H9 (cell line): ENCODE measurements around the gene DGKB. TPM values are rescaled to one million over a fixed set of nuclear protein-coding genes. Genes with fewer than 3 reads are reported as not detected.

Experiments
- DNase-seq: peaks from one replicate; pipeline ENCODE4 v3.0.0-alpha.2; 2017
- H2AFZ ChIP-seq: one replicate; pipeline ENCODE4 v1.6.1; 2013; ENCODE audit warnings: mild to moderate bottlenecking, low read length, control low read depth, moderate library complexity
- H2AK5ac ChIP-seq: 2 replicates; pipeline ENCODE4 v1.6.1; 2013; ENCODE audit warnings: low read length, control low read depth, mixed read lengths; ENCODE audit not compliant: insufficient read length
- H2BK120ac ChIP-seq: one replicate; pipeline ENCODE4 v1.6.1; 2013; ENCODE audit warnings: low read depth, mild to moderate bottlenecking, low read length, control low read depth, inconsistent platforms; ENCODE audit not compliant: poor library complexity, severe bottlenecking
- H2BK12ac ChIP-seq: 2 replicates; pipeline ENCODE4 v1.6.1; 2013; ENCODE audit warnings: low read length, control low read depth, mixed read lengths, low read depth; ENCODE audit not compliant: insufficient read length
- H2BK15ac ChIP-seq: 2 replicates; pipeline ENCODE4 v1.6.1; 2013; ENCODE audit warnings: low read depth, low read length, control low read depth
- H2BK20ac ChIP-seq: one replicate; pipeline ENCODE4 v1.6.1; 2013; ENCODE audit warnings: low read depth, mild to moderate bottlenecking, low read length, control low read depth, inconsistent platforms; ENCODE audit not compliant: poor library complexity, severe bottlenecking
- H2BK5ac ChIP-seq: 2 replicates; pipeline ENCODE4 v1.6.1; 2013; ENCODE audit warnings: low read length, control low read depth, mixed read lengths; ENCODE audit not compliant: insufficient read length
- H3K14ac ChIP-seq: 2 replicates; pipeline ENCODE4 v1.6.1; 2013; ENCODE audit warnings: low read length, control low read depth; ENCODE audit not compliant: insufficient read depth
- H3K18ac ChIP-seq: 2 replicates; pipeline ENCODE4 v1.6.1; 2013; ENCODE audit warnings: low read depth, mild to moderate bottlenecking, mixed read lengths, low read length, control low read depth; ENCODE audit not compliant: insufficient read length
- H3K23ac ChIP-seq: 2 replicates; pipeline ENCODE4 v1.6.1; 2013; ENCODE audit warnings: low read length, control low read depth, mixed read lengths, low read depth; ENCODE audit not compliant: insufficient read length
- H3K23me2 ChIP-seq: 2 replicates; pipeline ENCODE4 v1.6.1; 2013; ENCODE audit warnings: low read depth, mild to moderate bottlenecking, mixed read lengths, low read length, control low read depth; ENCODE audit not compliant: insufficient read length, poor library complexity, severe bottlenecking
- H3K27ac ChIP-seq: 2 replicates; pipeline ENCODE4 v1.5.1; 2013; ENCODE audit warnings: low read length, control low read depth, mixed read lengths, low read depth; ENCODE audit not compliant: insufficient read length
- H3K27me3 ChIP-seq: 2 replicates; pipeline ENCODE4 v1.6.1; 2013; ENCODE audit warnings: low read length, control low read depth, inconsistent platforms; ENCODE audit not compliant: insufficient read depth
- H3K4ac ChIP-seq: 2 replicates; pipeline ENCODE4 v1.6.1; 2013; ENCODE audit warnings: low read depth, mild to moderate bottlenecking, control low read depth, inconsistent platforms, low read length, moderate library complexity
- H3K4me1 ChIP-seq: 2 replicates; pipeline ENCODE4 v1.6.1; 2013; ENCODE audit warnings: low read length, control low read depth, inconsistent platforms; ENCODE audit not compliant: insufficient read depth
- H3K4me2 ChIP-seq: 2 replicates; pipeline ENCODE4 v1.6.1; 2013; ENCODE audit warnings: low read length, control low read depth, mixed read lengths; ENCODE audit not compliant: insufficient read length, insufficient read depth
- H3K56ac ChIP-seq: 2 replicates; pipeline ENCODE4 v1.6.1; 2013; ENCODE audit warnings: low read depth, mild to moderate bottlenecking, mixed read lengths, low read length, control low read depth; ENCODE audit not compliant: insufficient read length
- H3K79me1 ChIP-seq: 2 replicates; pipeline ENCODE4 v1.6.1; 2013; ENCODE audit warnings: low read depth, mild to moderate bottlenecking, moderate library complexity, low read length, control low read depth, inconsistent platforms; ENCODE audit not compliant: insufficient read depth, poor library complexity, severe bottlenecking
- H3K79me2 ChIP-seq: 2 replicates; pipeline ENCODE4 v1.6.1; 2013; ENCODE audit warnings: low read length, control low read depth, inconsistent platforms; ENCODE audit not compliant: insufficient read depth
- H3K9ac ChIP-seq: 2 replicates; pipeline ENCODE4 v1.6.1; 2013; ENCODE audit warnings: low read length, control low read depth, mixed read lengths; ENCODE audit not compliant: insufficient read length; ENCODE audit errors: extremely low read depth
- H3K9me3 ChIP-seq: one replicate; pipeline ENCODE4 v1.6.1; 2013; ENCODE audit warnings: low read depth, low read length, inconsistent platforms; ENCODE audit not compliant: control insufficient read depth
- H3T11ph ChIP-seq: one replicate; pipeline ENCODE4 v1.6.1; 2013; ENCODE audit warnings: mild to moderate bottlenecking, low read length, control low read depth, inconsistent platforms
- H4K20me1 ChIP-seq: one replicate; pipeline ENCODE4 v1.6.1; 2013; ENCODE audit not compliant: control insufficient read depth, insufficient read length, insufficient read depth
- H4K5ac ChIP-seq: 2 replicates; pipeline ENCODE4 v1.6.1; 2013; ENCODE audit warnings: low read depth, mild to moderate bottlenecking, mixed read lengths, low read length, control low read depth; ENCODE audit not compliant: insufficient read length
- H4K8ac ChIP-seq: replicated peaks from 2 replicates; pipeline ENCODE4 v1.6.1; 2013; ENCODE audit warnings: low read length, control low read depth, mixed read lengths, low read depth; ENCODE audit not compliant: insufficient read length
- H4K91ac ChIP-seq: 2 replicates; pipeline ENCODE4 v1.6.1; 2013; ENCODE audit warnings: low read depth, mild to moderate bottlenecking, moderate library complexity, mixed read lengths, low read length, control low read depth; ENCODE audit not compliant: insufficient read length
- H3K27ac Mint-ChIP-seq, 3 experiments: 2 replicates in 2 of 3; 3 replicates in 1 of 3; pipeline ENCODE4 v1.8.0; 2020 to 2021; ENCODE audit warnings: mixed read lengths in 3 of 3, mild to moderate bottlenecking in 1 of 3, moderate library complexity in 1 of 3
- H3K27me3 Mint-ChIP-seq: 2 replicates; pipeline ENCODE4 v1.8.0; 2021; ENCODE audit warnings: low read depth, mild to moderate bottlenecking, moderate library complexity, mixed read lengths
- H3K36me3 Mint-ChIP-seq, 3 experiments: 2 replicates in 2 of 3; 3 replicates in 1 of 3; pipeline ENCODE4 v1.8.0; 2020 to 2021; ENCODE audit warnings: low read depth in 3 of 3, mixed read lengths in 3 of 3; ENCODE audit not compliant: insufficient read depth in 1 of 3
- H3K4me1 Mint-ChIP-seq, 2 experiments: 2 replicates each; pipeline ENCODE4 v1.8.0; 2020; ENCODE audit warnings: mixed read lengths in 2 of 2
- H3K4me3 Mint-ChIP-seq, 2 experiments: 2 replicates in 1 of 2; 3 replicates in 1 of 2; pipeline ENCODE4 v1.8.0; 2020 to 2021; ENCODE audit warnings: mild to moderate bottlenecking in 2 of 2, mixed read lengths in 2 of 2, moderate library complexity in 1 of 2
- H3K9me3 Mint-ChIP-seq, 2 experiments: 2 replicates in 1 of 2; 3 replicates in 1 of 2; pipeline ENCODE4 v1.8.0; 2020; ENCODE audit warnings: mild to moderate bottlenecking in 2 of 2, mixed read lengths in 2 of 2, moderate library complexity in 1 of 2
- WGBS: extraction: QIAGEN DNeasy Blood & Tissue Kit; methylation state at CpG from one replicate; pipeline ENCODE4 v1.1.7; 2013; ENCODE audit warnings: missing lambda C conversion rate, low lambda C conversion rate, mixed read lengths; ENCODE audit not compliant: insufficient read length; ENCODE audit errors: extremely low coverage; 5-methylcytosine and 5-hydroxymethylcytosine counted together
- long read RNA-seq: library from polyadenylated mRNA; unstranded; transcript quantifications from one replicate; pipeline ENCODE4 v2.0.0, GENCODE V29; 2020
- total RNA-seq: library from RNA; stranded (reverse); gene quantifications from 2 replicates; pipeline ENCODE4 v1.2.1, GENCODE V29; 2021
- TF ChIP-seq, protein P1 (sequence below): fragments of 200-600 bp; sonication (generic); conservative IDR thresholded peaks from 3 replicates; pipeline ENCODE4 v1.8.0; 2021; ENCODE audit warnings: antibody characterized with exemption, mild to moderate bottlenecking

Gene DGKB
- total RNA-seq, result 0.26 and 0.33 TPM in 2 replicates
- long read RNA-seq, partial matches to known transcripts, result 0 of 1 reads
- long read RNA-seq, other reads (novel, unspliced or antisense), result 1 of 1 reads

DNA sequence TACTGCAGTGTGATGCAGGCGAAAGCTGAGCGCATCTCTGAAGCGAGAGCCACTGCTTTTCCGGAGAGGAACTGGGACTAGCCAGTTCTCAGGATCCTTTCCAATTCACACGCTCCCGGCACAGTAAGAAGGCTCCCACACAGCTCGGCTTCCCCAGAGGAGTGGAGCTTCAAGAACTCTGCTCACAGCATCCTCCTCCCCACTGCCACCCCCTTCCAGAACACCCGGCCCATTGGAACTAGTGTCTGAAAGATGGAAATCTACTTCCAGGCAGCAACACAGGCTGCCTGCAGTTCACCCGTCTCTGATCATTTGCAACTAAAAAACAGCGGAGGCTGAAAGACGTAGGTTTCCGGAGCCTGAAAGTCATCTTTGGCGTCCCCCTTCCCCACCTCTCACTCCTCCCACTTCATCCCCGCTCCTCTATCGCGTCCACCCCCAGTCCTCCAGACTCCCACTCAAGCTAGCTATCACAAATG is at the start of gene DGKB:
Gene DGKB, minus strand, starts transcription at position 163 of the 479 bp plus-strand sequence.
- Mint-ChIP-seq H3K36me3 (no peaks in the 10 kb centered on the region), H3K4me1 (peaks cover 16 to 17% of the 10 kb centered on the region in 2 experiments), H3K27ac (peak within 1 kb of the TSS in 1 of 3 experiments; percentile 36; a peak in 2 of 7 replicates), H3K27me3 (no peaks in the 10 kb centered on the region; the same call in 1 of the 2 replicates), H3K9me3 (no peaks in the 10 kb centered on the region), H3K4me3 (no peak within 1 kb of the TSS; a peak in 1 of 5 replicates)
- Histone ChIP-seq H2BK5ac (no peak within 1 kb of the TSS), H4K5ac (no peak within 1 kb of the TSS), H2BK12ac (no peak within 1 kb of the TSS), H3K4me1 (peaks cover 2% of the 10 kb centered on the region; the same call in 1 of the 2 replicates), H3K23ac (no peak within 1 kb of the TSS), H3K79me1 (no peaks in the 10 kb centered on the region), H4K20me1 (no peaks in the 10 kb centered on the region), H3K79me2 (no peaks in the 10 kb centered on the region), H2AK5ac (no peak within 1 kb of the TSS), H3K23me2 (peaks cover 10% of the 10 kb centered on the region), H3K18ac (no peak within 1 kb of the TSS), H3K4ac (no peak within 1 kb of the TSS), H3K4me2 (peak within 1 kb of the TSS; percentile 95), H3K27ac (no peak within 1 kb of the TSS), H3K9me3 (no peaks in the 10 kb centered on the region), H4K8ac (no peak within 1 kb of the TSS), H2AFZ (peak within 1 kb of the TSS; percentile 80), H2BK20ac (no peak within 1 kb of the TSS), H2BK15ac (no peak within 1 kb of the TSS), H4K91ac (no peak within 1 kb of the TSS), H3T11ph (no peak within 1 kb of the TSS), H3K27me3 (no peaks in the 10 kb centered on the region), H2BK120ac (no peak within 1 kb of the TSS), H3K9ac (peak within 1 kb of the TSS; percentile 66), H3K56ac (no peak within 1 kb of the TSS), H3K14ac (no peak within 1 kb of the TSS; the same call in 1 of the 2 replicates)
- WGBS, result no CpG with 5 or more reads among the region's 16 CpGs
- TF ChIP-seq, protein P1, sequence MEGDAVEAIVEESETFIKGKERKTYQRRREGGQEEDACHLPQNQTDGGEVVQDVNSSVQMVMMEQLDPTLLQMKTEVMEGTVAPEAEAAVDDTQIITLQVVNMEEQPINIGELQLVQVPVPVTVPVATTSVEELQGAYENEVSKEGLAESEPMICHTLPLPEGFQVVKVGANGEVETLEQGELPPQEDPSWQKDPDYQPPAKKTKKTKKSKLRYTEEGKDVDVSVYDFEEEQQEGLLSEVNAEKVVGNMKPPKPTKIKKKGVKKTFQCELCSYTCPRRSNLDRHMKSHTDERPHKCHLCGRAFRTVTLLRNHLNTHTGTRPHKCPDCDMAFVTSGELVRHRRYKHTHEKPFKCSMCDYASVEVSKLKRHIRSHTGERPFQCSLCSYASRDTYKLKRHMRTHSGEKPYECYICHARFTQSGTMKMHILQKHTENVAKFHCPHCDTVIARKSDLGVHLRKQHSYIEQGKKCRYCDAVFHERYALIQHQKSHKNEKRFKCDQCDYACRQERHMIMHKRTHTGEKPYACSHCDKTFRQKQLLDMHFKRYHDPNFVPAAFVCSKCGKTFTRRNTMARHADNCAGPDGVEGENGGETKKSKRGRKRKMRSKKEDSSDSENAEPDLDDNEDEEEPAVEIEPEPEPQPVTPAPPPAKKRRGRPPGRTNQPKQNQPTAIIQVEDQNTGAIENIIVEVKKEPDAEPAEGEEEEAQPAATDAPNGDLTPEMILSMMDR, result no peak
- DNase-seq, result peak; percentile 61
